BE2C (cell line): ENCODE results near the gene SUMO2.

ENCODE experiments used
- DNase-seq: peaks from one replicate; pipeline ENCODE4 v3.0.0-alpha.2; 2020
- H3K27me3 ChIP-seq: fragments of 250-450 bp; sonication (Bioruptor Pico); 2 replicates; pipeline ENCODE4 v1.5.1; 2020; ENCODE audit warnings: mild to moderate bottlenecking
- H3K36me3 ChIP-seq: fragments of 250-450 bp; sonication (Bioruptor Pico); 2 replicates; pipeline ENCODE4 v1.5.1; 2020; ENCODE audit warnings: mild to moderate bottlenecking
- H3K4me1 ChIP-seq: fragments of 250-450 bp; sonication (Bioruptor Pico); 2 replicates; pipeline ENCODE4 v1.5.1; 2020
- H3K4me3 ChIP-seq: 2 replicates; pipeline ENCODE4 v1.5.1; 2011; ENCODE audit warnings: low read depth, low read length
- H3K9me3 ChIP-seq: fragments of 250-450 bp; sonication (Bioruptor Pico); 2 replicates; pipeline ENCODE4 v1.5.1; 2020
- CTCF ChIP-seq: IDR thresholded peaks from 2 replicates; pipeline ENCODE4 v1.5.1; 2012; ENCODE audit warnings: mild to moderate bottlenecking, low read depth, low read length

Gene SUMO2

GRCh38 chr17:75227729-75228128 is 45.0 kb upstream of the SUMO2 start:
- Histone ChIP-seq H3K4me1 (no peaks in the 10 kb centered on the region), H3K9me3 (no peaks in the 10 kb centered on the region), H3K27me3 (no peaks in the 10 kb centered on the region), H3K4me3 (no peak overlapping the region), H3K36me3 (peaks cover 86% of the 10 kb centered on the region)
- no peak for DNase-seq
- TF ChIP-seq CTCF = no peak

GRCh38 chr17:75225016-75225415 is 42.3 kb upstream of the SUMO2 start:
- no peak for TF ChIP-seq CTCF
- Histone ChIP-seq H3K4me1 (no peaks in the 10 kb centered on the region), H3K4me3 (no peak overlapping the region), H3K36me3 (peaks cover 78% of the 10 kb centered on the region), H3K9me3 (no peaks in the 10 kb centered on the region), H3K27me3 (no peaks in the 10 kb centered on the region)
- no peak for DNase-seq

GRCh38 chr17:75219815-75220214 is 37.1 kb upstream of the SUMO2 start:
- no peak for DNase-seq
- Histone ChIP-seq H3K9me3 (no peaks in the 10 kb centered on the region), H3K4me3 (no peak overlapping the region), H3K4me1 (no peaks in the 10 kb centered on the region), H3K36me3 (peaks cover 74% of the 10 kb centered on the region), H3K27me3 (no peaks in the 10 kb centered on the region)
- no peak for TF ChIP-seq CTCF

GRCh38 chr17:75218131-75218530 is 35.4 kb upstream of the SUMO2 start:
- peaks cover 75% of the 10 kb centered on the region for H3K36me3 ChIP-seq
- no peak for DNase-seq
- TF ChIP-seq CTCF = no peak
- H3K4me3 ChIP-seq = no peak overlapping the region
- no peaks in the 10 kb centered on the region for H3K9me3 ChIP-seq
- no peaks in the 10 kb centered on the region; the same call in 1 of the 2 replicates for H3K4me1 ChIP-seq
- H3K27me3 ChIP-seq = no peaks in the 10 kb centered on the region

GRCh38 chr17:75209061-75209460 is 26.3 kb upstream of the SUMO2 start:
- H3K27me3 ChIP-seq = no peaks in the 10 kb centered on the region
- no peaks in the 10 kb centered on the region; the same call in 1 of the 2 replicates for H3K4me1 ChIP-seq
- H3K9me3 ChIP-seq = no peaks in the 10 kb centered on the region
- peaks cover 58% of the 10 kb centered on the region for H3K36me3 ChIP-seq
- TF ChIP-seq CTCF = no peak
- H3K4me3 ChIP-seq = no peak overlapping the region
- DNase-seq = no peak

GRCh38 chr17:75208161-75208560 is 25.4 kb upstream of the SUMO2 start:
- Histone ChIP-seq H3K4me3 (no peak overlapping the region), H3K36me3 (peaks cover 49% of the 10 kb centered on the region), H3K9me3 (no peaks in the 10 kb centered on the region), H3K27me3 (no peaks in the 10 kb centered on the region), H3K4me1 (no peaks in the 10 kb centered on the region)
- no peak for TF ChIP-seq CTCF
- no peak for DNase-seq
